ENCODE data around the gene APCDD1L.

Gene APCDD1L

DNA sequence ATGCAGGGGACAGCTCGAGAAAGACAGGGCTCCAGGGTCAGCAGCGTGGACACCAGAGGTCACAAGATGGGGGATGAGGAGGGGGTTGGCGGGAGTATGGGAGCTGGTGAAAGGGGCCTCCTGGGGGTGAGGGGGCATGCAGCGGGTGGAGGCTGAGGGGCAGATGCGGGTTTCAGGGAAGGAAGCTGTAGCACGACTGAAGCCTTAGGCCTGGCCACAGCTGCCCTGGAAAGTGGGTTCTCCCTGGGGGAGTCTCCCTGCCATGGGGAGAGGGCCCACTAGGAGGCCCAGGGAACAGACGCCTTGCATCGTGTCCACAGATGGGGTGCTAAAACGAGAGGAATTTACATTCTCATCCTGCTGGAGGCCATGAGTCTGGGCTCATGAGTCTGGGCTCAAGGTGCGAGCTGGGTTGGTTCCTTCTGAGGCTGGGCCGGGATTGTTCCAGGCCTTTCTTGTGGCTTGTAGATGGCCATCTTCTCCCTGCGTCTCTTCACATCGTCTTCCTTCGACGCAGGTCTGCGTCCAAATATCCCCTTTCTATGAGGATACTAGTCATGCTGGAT is 18.0 kb downstream of the APCDD1L start:
- H3K79me2 ChIP-seq (ENCODE audit: insufficient read depth, low read length) = no peaks in the 10 kb centered on the region
- no peaks in the 10 kb centered on the region for H4K20me1 ChIP-seq (ENCODE audit: insufficient read depth, low read length, poor library complexity, severe bottlenecking)

DNA sequence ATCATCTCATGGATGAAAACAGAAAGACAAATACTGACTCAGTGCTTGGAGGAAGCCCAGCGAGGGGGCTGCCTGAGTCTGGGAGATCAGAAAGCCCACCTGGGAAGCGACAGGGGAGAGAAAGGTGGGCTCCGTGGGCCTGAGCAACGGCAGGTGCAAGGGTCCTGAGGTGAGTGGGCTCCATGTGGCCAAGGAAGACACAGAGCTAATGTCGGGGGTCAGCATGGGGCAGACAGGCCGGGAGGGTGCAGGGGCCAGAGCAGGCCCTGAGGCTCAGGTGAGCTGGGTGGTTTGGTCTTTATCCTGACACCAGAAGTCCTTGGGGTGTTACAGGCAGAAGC is 18.8 kb downstream of the APCDD1L start:
- Histone ChIP-seq H3K9ac (ENCODE audit: low read depth, low read length, poor library complexity, severe bottlenecking) (no peak overlapping the region), H3K4me1 (ENCODE audit: insufficient read depth, low read length, poor library complexity, severe bottlenecking) (no peaks in the 10 kb centered on the region)

More for the DNA sequence above, 18.0 kb downstream of the APCDD1L start:
- Histone ChIP-seq H3K9me2 (replicated peaks; ENCODE audit: low read depth, low read length) (no peaks in the 10 kb centered on the region), H3K9me3 (ENCODE audit: insufficient read depth, low read depth, low read length) (no peaks in the 10 kb centered on the region; the same call in 1 of the 2 replicates), H3K9ac (ENCODE audit: low read depth, low read length, poor library complexity, severe bottlenecking) (no peak overlapping the region), H3K4me2 (ENCODE audit: low read depth, low read length, poor library complexity, severe bottlenecking) (no peak overlapping the region), H3K36me3 (ENCODE audit: insufficient read depth, low read length) (no peaks in the 10 kb centered on the region), H2AFZ (ENCODE audit: low read length) (no peak overlapping the region), H3K27me3 (ENCODE audit: insufficient read depth, low read length, poor library complexity, severe bottlenecking) (no peaks in the 10 kb centered on the region), H3F3A (ENCODE audit: low read depth) (no peaks in the 10 kb centered on the region), H3K4me3 (ENCODE audit: low read length, poor library complexity, severe bottlenecking) (no peak overlapping the region), H3K4me1 (ENCODE audit: insufficient read depth, low read length, poor library complexity, severe bottlenecking) (no peaks in the 10 kb centered on the region)
- TF ChIP-seq, protein P1, sequence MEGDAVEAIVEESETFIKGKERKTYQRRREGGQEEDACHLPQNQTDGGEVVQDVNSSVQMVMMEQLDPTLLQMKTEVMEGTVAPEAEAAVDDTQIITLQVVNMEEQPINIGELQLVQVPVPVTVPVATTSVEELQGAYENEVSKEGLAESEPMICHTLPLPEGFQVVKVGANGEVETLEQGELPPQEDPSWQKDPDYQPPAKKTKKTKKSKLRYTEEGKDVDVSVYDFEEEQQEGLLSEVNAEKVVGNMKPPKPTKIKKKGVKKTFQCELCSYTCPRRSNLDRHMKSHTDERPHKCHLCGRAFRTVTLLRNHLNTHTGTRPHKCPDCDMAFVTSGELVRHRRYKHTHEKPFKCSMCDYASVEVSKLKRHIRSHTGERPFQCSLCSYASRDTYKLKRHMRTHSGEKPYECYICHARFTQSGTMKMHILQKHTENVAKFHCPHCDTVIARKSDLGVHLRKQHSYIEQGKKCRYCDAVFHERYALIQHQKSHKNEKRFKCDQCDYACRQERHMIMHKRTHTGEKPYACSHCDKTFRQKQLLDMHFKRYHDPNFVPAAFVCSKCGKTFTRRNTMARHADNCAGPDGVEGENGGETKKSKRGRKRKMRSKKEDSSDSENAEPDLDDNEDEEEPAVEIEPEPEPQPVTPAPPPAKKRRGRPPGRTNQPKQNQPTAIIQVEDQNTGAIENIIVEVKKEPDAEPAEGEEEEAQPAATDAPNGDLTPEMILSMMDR (conservative IDR thresholded peaks at IDR 0.05; ENCODE audit: low read length) = no peak

DNA sequence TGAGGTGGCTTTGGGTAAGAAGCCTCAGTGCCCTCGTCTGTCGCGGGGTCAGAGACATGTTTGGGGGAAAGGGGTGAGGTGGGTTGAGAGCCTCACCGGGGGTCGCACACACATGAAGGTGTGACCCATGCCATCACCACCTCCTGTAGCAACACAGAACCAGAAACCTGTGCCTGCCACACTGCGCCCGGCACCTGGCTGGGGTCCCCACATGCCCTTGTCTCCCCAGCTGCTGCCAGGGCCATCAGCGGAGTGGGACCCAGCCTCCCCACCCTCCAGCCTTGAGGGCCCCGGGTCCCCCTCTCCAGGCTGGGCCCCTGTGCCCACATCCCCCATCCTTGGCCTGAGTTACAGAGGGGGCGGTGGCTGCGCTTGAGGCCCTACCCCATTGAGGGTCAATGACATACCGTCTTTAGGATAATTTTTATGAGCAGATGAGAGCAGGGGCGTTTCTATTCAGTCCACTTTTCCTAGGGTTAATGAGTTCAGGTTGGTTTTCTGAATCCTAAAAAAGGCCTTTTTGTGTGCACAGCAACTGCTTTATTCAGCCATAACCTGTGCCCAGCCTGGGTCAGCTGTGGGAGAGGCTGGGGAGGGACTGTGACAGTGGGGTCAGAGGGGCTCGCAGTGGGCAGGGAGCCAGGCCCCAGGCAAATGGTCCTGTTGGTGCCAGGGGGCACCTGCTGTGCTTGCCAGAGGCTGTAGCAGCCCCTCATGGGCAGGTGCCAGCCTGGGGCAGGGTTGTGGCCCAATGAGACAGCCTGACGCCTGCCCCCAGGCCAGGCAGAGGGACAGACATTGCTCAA is 19.4 kb downstream of the APCDD1L start:
- H4K20me1 ChIP-seq (ENCODE audit: insufficient read depth, low read length, poor library complexity, severe bottlenecking) = no peaks in the 10 kb centered on the region
- TF ChIP-seq, protein P1 (conservative IDR thresholded peaks at IDR 0.05; ENCODE audit: low read length) = no peak
- no peak for TF ChIP-seq EZH2phosphoT487 (IDR thresholded peaks at IDR 0.05; ENCODE audit: borderline replicate concordance)
- no peak overlapping the region for H2AFZ ChIP-seq (ENCODE audit: low read length)
- no peaks in the 10 kb centered on the region for H3K36me3 ChIP-seq (ENCODE audit: insufficient read depth, low read length)
- H3K27me3 ChIP-seq (ENCODE audit: insufficient read depth, low read length, poor library complexity, severe bottlenecking) = no peaks in the 10 kb centered on the region
- no peaks in the 10 kb centered on the region for H3F3A ChIP-seq (ENCODE audit: low read depth)
- H3K9ac ChIP-seq (ENCODE audit: low read depth, low read length, poor library complexity, severe bottlenecking) = no peak overlapping the region
- H3K9me3 ChIP-seq (ENCODE audit: insufficient read depth, low read depth, low read length) = no peaks in the 10 kb centered on the region
- H3K4me1 ChIP-seq (ENCODE audit: insufficient read depth, low read length, poor library complexity, severe bottlenecking) = no peaks in the 10 kb centered on the region
- H3K9me2 ChIP-seq (replicated peaks; ENCODE audit: low read depth, low read length) = no peaks in the 10 kb centered on the region
- no peak overlapping the region for H3K4me3 ChIP-seq (ENCODE audit: low read length, poor library complexity, severe bottlenecking)
- H3K4me2 ChIP-seq (ENCODE audit: low read depth, low read length, poor library complexity, severe bottlenecking) = no peak overlapping the region
- no peaks in the 10 kb centered on the region for H3K79me2 ChIP-seq (ENCODE audit: insufficient read depth, low read length)

More for the DNA sequence above, 18.8 kb downstream of the APCDD1L start:
- Histone ChIP-seq H3K4me3 (ENCODE audit: low read length, poor library complexity, severe bottlenecking) (no peak overlapping the region), H3K4me2 (ENCODE audit: low read depth, low read length, poor library complexity, severe bottlenecking) (no peak overlapping the region), H4K20me1 (ENCODE audit: insufficient read depth, low read length, poor library complexity, severe bottlenecking) (no peaks in the 10 kb centered on the region), H2AFZ (ENCODE audit: low read length) (no peak overlapping the region), H3K36me3 (ENCODE audit: insufficient read depth, low read length) (no peaks in the 10 kb centered on the region), H3K79me2 (ENCODE audit: insufficient read depth, low read length) (no peaks in the 10 kb centered on the region), H3K27me3 (ENCODE audit: insufficient read depth, low read length, poor library complexity, severe bottlenecking) (no peaks in the 10 kb centered on the region), H3F3A (ENCODE audit: low read depth) (no peaks in the 10 kb centered on the region), H3K9me2 (replicated peaks; ENCODE audit: low read depth, low read length) (no peaks in the 10 kb centered on the region), H3K9me3 (ENCODE audit: insufficient read depth, low read depth, low read length) (no peaks in the 10 kb centered on the region; the same call in 1 of the 2 replicates)
- no peak for TF ChIP-seq EZH2phosphoT487 (IDR thresholded peaks at IDR 0.05; ENCODE audit: borderline replicate concordance)
- TF ChIP-seq, protein P1 (conservative IDR thresholded peaks at IDR 0.05; ENCODE audit: low read length) = no peak

Data from Loucy (cell line).